Femur (tissue), 1 donor: ENCODE results near the gene RBM12.

Experiments used
- DNase-seq: peaks from one replicate; pipeline ENCODE4 v3.0.0-alpha.2; 2017

RBM12 gene

DNA sequence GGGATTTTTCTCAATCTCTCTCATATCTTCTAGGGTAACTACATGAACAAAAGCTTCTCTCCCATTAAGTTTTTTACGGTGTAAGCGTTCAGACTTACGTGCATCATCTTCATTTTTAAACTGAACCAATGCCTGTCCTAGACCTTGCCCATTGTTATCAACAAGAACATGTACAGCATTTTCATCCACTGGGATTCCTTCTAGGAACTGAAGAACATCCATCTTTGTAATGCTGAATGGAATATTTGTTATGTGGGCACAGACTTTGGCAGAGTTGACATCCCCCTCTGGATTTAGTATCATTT lies 11.3 kb downstream of the RBM12 start:
- no peak for DNase-seq

DNA sequence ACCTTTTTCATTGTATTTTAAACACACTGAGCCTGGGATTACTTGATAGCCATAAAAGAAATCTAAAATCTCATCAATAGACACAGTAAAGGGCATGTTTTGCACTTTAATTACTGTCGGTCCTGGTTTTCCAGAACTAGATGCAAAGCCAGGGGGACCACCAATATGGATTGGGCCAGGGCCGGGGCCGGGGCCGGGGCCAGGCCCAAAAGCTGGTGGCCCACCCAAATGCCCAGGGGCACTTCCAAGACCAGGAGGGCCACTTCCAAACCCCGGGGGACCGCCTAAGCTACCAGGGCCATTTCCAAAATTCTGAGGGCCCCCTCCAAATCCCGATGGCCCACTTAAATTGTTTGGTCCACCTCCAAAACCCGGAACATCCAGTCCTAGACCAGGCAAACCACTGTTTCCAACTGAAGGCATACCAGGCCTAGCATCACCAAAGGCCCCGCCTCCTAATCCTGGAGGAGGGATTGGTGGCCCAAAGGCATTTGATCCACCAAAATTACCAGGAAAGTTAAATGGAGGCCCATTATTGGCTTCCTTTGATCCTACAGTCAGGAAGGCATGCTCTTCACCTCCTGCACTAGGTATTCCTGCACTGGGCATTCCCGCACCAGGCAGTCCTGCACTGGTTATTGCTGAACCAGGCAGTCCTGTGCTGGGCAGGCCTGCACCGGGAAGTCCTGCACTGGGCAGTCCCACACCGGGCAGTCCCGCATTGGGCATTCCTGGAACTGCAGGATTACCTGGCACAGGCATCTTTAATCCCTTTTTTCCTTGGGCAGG lies 11.9 kb downstream of the RBM12 start:
- no peak for DNase-seq

- no peak for DNase-seq
These were observed 12.7 kb downstream of the RBM12 start for GRCh38 chr20:35651958-35652357.

DNA sequence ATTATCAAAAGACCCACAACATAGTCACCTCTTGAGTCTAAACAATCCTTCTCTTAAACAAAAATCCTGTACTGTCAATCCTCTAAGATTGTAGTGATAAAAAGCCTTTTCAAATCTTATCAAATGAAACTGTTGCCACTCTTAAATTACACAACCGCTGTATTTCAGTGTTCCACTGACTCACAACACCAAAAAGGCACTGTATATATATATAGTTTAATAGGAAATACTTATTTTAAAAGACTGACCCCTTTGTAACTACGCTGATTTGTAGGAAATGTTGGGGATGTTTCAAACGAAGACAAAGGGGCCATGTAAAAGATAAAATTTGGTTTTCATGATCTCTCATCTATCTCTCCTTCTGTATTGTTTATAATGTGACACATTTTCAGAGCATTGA lies 14.1 kb downstream of the RBM12 start:
- no peak for DNase-seq

DNA sequence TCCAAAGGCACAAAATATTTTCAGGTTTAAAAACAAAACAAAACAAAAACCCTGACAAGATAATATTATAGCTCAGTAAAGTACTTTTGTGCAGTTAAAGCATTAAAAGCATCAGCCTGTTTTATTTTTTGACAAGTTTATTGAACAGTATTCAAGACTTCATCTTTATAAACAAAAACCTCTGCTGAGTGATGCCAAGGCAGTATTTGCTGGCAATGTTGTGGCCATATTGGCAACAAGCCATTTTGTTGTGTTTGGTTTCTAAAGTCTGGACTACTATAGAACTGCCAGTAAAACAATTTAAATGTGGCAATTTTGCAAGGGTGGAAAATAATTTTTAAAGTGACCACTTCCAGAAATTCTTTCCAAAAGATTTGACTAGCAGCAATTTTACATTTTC lies 15.9 kb downstream of the RBM12 start:
- DNase-seq = no peak

DNA sequence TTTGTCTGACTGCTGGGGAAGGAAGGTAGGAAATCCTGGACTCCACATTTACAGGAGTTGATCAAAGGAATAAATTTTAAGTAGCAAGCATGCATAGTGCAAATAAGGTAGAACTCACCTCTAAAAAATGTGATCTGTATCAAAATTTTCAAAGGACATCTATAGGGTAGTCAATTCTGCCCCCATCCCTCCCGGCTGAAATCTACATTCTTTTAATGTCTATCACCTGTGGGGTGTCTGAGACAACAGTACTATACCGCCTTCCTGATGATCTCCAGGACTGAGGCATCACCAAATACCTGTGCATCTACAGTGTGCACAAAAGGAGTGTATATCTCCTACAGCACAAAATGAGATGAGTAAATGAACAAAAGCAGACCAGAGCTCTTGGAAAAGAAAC lies 19.9 kb downstream of the RBM12 start:
- no peak for DNase-seq

- DNase-seq = no peak
These were observed 21.7 kb downstream of the RBM12 start for GRCh38 chr20:35643045-35643444.

DNA sequence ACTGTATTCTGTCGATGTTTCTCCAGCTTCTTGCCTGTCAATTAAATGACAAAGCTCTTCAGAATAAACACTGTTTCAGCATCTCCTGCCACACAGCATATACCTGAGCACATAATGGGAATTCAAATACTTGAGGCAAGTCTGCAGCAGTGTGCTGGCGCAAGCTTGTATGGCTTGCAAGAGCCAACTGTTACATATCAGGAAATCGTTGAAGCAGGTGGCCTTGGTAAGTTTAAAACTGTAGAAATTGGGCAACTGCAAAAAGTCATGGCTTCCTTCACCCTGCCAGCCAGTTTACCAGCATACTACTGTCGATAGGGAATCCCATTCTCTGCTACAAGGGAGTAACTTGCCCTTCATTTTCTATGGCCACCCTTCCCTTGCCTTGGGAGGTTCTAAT lies 23.0 kb downstream of the RBM12 start:
- DNase-seq = no peak

GRCh38 chr20:35640724-35641123 lies 24.0 kb downstream of the RBM12 start:
- no peak for DNase-seq

DNA sequence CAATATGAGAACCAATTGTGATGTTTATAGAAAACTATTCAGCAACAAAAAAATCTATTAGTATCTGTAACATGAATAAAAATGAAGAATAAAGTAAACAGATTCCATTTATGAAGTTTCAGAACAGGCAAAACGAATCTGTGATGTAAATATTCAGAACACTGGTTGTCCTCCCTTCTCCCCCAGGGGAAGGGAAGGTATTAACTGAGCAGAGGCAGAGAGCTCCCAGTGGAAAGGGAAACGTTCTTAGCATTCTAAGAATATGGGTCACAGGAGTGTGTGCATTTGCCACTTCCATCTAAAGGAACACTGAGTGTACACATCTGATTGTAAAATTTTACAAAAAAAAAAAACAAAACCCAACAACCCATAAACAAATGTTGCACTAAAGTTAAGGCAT lies 25.9 kb downstream of the RBM12 start:
- DNase-seq = no peak

- no peak for DNase-seq
These were observed 27.4 kb downstream of the RBM12 start for GRCh38 chr20:35637276-35637675.

DNA sequence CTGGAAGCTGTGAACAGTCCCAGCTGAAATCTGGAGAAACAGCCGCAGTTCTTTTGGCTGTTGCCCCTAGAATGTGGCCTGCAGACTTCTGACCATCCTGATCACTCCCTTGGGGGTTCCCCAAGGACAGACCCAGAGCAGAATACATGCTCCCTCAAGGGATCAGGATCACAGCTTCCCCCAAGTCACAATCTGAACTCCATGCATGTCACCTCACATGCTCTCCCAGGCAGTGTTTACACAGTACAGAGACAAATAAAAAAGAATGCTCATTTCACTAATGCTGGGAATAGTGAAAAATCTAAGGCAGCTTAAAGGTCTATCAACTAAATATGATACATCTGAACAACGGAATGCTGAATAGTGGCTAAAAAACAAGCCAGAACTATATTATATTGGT lies 28.6 kb downstream of the RBM12 start:
- DNase-seq = no peak

GRCh38 chr20:35635652-35636051 lies 29.0 kb downstream of the RBM12 start:
- no peak for DNase-seq

- DNase-seq = no peak
These were observed 32.1 kb downstream of the RBM12 start for GRCh38 chr20:35632539-35633115.

DNA sequence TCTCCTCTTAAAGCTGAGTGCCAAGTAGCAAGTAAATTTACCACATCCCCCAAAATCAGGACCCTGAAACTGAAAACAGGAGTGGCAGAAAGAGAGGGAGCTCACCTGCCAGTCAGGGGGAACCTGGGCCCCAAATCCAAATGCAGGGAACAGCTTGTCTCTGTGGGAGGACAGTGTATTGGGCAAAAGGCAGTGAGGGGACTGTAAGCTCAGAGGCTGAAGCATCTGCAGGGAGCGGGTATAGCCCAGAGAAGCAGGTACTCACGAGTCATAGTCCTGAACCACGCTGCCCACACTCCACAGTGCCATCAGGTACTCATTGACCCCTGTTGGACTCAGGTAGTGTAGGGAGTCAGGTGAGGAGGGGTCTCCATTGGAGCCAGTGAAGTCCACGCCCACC lies 34.1 kb downstream of the RBM12 start:
- DNase-seq = no peak

GRCh38 chr20:35629427-35630145 lies 35.1 kb downstream of the RBM12 start:
- DNase-seq = no peak

DNA sequence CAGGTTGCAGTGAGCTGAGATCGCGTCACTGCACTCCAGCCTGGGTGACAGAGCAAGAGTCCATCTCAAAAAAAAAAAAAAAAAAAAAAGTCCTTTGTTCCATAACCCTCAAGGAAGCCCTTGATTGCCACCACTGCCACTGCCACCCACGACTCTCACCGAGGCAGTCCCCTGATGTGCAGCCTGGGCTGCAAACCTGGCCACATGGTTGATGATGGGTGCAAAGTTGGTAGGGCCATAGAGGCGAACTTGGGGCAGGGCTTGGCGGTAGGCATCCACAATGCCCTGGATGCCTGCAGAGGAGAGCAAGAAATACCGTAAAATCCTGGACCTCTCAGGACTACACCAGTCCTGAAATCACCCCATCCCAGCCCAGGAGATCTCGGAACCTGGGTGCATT lies 37.6 kb downstream of the RBM12 start:
- DNase-seq = no peak

GRCh38 chr20:35626386-35627001 lies 38.2 kb downstream of the RBM12 start:
- no peak for DNase-seq

DNA sequence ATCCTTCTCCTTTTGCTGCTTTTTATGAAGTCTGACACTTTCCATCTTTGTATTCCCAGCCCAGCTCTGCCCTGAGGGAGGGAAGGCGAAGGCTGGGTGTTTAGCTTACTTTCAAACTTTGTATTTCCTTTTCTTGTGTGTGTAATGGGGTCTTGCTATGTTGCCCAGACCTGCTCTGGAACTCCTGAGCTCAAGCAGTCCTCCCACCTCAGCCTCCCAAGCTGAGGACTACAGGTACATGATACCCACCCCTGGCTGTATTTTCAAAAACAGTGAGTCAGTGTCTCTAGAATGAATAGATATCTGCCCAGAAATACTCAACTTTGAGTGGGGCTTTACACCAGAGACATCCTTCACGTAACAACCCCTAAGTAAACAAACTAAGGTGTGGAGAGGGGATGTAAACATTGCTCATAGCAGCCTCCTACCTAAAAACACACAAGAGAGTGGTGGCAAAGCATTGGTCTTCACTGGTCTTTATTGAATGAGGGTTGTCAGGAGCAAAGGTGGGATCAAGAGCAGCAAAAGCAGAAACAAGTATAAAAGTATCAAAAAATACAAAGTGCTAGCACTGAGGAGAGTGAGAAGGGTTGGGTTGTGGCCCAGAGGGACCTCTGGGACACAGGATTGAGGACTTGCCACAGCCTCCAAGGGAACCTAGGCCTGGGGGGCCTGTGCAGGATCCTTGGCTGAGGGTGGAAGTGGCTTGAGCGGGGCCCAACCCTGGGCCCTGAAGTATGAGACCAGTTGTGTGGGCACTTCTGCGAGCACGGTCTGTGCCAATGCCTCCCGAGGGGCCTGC lies 38.9 kb downstream of the RBM12 start:
- DNase-seq = no peak

DNA sequence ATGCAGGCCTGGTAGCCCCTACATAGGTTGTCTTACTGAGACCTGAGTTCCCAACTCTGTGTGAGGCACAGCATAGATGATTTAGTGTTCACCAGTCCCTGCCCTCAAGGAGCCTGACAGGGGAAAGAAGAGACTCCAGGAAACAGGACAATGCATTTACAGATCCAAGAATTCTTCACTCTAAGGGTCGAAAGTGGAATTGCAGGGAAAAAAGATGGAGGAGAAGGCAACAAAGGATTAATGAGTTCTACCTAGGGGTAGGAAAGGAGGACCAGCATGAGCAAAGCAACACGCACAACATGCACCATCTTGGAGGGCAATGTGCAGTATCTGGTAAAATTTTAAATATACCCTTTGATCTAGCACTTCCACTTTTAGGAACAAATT lies 43.1 kb downstream of the RBM12 start:
- DNase-seq = no peak

- DNase-seq = no peak
These were observed 43.7 kb downstream of the RBM12 start for GRCh38 chr20:35620818-35621559.
